TTC549 (cell line): Measurements from ENCODE around the gene DUSP10.

Source experiments
- FAIRE-seq: peaks from 2 replicates; lab custom pipeline; 2012; peaks lifted over from hg19 to GRCh38; lab: Jason Lieb, UNC

DUSP10 gene

DNA sequence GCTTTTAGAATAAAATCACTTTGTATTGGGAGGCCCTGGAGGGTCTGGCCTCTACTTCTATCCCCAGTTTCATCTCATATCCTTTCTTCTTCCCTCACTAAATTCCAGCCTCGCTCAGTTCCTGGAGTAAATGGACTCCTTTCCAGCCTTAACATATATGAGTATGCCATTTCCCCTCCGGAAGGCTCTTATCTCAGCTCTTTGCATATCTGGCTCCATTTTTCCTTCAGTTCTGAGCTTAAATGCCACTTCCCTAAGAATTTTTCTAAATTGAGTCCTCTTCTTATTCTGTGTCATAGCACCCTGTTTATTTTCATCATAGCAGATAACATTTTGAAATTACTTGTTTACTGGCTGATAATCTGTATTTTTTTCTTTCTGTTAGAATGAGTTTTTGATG, 20.2 kb upstream of the DUSP10 start:
- no peak for FAIRE-seq

GRCh38 chr1:221761354-221762002, 19.6 kb upstream of the DUSP10 start:
- no peak for FAIRE-seq

DNA sequence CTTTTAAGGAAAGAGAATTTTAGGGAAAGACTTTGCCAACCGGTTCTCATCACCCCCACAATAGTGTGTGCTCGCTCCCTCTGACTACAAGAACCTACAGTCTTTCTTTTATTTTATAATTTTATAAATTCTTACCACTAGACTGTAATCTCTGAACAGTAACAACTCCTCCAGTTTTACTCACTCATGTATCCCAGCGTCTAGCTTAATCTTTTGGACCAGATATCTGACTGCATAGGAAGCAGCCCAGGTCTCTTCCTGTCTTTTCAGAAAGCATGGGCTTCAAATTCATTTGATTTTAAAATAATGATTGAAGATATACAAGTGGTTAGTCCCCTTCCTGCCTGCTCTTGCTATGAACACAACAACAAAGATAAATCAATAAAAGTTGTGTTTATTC, 19.0 kb upstream of the DUSP10 start:
- no peak for FAIRE-seq

- FAIRE-seq: no peak
Measured at GRCh38 chr1:221759436-221759835, 17.5 kb upstream of the DUSP10 start.

DNA sequence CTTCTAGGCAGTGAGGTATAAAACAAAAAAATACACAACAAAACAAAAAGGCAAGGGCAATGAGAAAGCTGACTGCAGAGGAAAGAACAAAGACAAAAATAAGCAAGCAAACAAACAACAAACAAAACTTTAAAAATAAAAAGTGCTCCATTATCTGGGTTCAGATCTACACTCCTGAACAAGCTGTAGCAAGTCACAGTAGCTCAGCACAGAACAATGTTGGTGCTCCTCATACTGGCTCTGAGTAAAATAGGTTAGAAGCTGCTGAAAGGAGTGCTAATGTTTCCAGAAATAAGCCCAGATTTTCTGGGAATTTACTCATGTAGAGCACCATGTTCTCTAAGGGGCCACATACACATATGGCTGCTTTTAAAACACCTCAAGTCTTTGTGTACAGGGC, 16.6 kb upstream of the DUSP10 start:
- no peak for FAIRE-seq

DNA sequence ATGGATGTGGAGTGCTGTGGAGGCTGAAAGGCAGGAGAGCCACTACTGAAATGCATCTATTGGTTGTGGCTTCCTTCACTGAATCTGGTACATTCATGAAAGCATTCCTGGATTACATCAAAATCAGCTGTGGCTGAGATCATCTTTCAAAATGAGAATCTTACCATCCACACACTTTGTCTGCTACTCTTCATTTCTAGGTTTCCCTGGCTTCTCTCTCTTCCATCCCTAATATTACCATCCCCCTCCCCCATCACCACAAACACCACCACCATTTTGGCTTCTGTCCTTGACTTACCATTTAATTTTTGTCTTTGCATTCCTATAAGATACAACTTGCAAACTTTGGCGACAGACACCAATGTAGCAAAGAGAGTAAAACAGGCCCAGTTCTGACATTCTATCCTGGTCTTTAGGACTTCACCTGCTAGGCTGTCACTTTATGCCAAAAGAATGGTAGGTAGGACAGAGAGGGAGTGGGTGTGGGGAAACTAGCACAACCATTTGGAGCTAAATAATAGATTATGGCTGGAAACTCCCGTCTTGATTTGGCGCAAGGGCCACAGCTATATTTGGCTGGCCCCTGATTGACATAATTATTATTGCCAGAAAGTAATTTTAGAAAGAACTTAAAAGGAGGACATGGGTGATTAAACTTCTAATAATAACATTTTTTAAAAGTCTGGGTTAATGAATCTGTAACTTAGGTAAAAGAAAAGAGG, 15.1 kb upstream of the DUSP10 start:
- FAIRE-seq: no peak

- FAIRE-seq: no peak
Measured at GRCh38 chr1:221753828-221754188, 11.9 kb upstream of the DUSP10 start.

DNA sequence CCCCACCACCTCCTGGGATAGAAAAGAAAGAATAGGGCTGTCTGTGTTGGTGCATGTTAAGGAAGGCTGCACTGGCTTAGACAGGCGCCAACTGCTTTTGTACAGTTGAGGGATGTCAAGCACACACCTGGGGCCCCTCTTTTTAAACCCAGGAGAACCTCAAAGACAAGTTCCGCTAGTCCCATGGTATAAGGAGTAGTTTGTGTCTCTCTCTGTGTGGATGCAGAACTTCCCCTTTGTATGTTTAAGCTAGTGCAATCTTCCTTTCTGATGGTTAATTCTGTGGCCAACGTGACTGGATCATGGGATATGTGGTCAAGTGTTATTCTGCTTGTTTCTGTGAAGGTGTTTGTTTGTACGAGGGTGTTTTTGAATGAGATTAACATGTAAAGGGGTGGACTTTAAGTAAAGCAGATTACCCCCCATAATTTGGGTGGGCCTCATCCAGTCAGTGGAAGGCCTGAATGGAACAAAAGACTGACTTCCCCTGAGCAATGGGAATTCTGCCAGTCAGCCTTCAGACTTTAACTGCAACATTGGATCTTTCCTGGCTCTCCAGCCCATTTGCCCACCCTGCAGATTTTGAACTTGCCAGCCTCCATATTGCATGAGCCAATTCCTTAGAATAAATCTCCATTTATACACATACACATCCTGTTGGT, 9.5 kb upstream of the DUSP10 start:
- FAIRE-seq: no peak

DNA sequence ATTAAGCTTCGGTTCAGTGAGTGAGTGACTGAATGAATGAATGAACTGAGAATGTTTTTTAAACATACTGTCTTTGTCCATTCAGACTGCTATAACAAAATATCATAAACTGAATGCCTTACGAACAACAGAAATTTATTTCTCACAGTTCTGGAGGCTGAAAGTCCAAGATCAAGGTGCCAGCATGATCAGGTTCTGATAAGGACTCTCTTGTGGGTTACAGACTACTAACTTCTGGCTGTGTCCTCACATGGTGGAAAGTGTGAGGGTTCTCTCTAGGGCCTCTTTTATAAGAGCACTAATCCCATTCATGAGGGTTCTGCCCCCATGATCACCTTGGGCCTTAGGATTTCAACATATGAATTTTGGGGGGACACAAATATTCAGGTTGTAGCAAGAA, 7.1 kb upstream of the DUSP10 start:
- FAIRE-seq: no peak

DNA sequence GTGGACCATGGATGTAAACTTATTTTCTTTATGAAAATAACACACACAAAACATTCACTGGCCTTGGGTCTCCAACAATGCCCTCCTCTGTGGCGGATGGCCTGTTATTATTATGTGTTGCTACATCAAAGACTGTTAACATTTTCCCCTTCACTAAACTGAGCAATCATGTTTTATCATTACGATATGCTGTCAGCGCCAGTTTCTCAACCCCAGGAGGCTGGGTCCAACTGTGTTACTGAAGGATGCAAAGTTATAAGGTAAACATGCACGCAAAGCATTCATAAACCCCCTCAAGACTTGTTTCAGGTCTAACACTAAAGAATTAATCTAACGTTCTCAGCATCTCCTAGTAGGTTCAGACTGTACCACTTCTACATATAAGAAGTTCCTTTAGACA, 6.0 kb upstream of the DUSP10 start:
- no peak for FAIRE-seq

DNA sequence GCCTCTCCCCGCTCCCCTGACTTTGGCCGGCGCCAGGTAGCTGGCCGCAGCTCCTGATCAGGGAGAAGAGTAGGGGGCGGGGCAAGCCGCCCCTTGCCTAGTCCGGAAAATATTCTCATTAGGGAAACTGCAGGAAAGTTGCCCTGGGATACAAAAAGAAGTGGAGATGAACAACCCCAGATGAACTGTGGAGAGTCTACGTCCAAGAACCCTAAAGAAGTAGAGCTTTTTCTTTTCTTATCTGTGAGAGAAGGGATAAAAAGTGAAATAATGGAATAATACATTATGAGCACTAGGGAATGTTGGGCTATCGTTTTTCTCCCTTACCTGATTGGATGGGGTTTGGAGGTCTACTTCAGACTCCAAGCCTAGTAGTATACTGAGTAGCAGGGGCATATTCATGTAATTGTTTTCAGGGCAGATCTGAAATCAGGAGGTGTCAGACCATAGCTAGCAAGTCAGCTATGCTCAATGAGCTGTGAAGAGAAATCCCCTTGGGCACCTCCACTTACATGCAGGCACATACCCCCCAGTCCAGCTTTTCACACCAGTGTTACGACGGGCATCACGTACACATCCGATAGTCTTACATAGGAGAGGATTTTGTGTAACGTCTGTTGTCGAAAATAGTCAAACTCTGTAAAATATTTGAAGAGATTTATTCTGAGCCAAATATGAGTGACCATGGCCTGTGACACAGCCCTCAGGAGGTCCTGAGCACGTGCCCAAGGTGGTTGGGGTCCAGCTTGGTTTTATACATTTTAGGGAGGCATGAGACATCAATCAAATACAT, 1.7 kb upstream of the DUSP10 start:
- no peak for FAIRE-seq

DNA sequence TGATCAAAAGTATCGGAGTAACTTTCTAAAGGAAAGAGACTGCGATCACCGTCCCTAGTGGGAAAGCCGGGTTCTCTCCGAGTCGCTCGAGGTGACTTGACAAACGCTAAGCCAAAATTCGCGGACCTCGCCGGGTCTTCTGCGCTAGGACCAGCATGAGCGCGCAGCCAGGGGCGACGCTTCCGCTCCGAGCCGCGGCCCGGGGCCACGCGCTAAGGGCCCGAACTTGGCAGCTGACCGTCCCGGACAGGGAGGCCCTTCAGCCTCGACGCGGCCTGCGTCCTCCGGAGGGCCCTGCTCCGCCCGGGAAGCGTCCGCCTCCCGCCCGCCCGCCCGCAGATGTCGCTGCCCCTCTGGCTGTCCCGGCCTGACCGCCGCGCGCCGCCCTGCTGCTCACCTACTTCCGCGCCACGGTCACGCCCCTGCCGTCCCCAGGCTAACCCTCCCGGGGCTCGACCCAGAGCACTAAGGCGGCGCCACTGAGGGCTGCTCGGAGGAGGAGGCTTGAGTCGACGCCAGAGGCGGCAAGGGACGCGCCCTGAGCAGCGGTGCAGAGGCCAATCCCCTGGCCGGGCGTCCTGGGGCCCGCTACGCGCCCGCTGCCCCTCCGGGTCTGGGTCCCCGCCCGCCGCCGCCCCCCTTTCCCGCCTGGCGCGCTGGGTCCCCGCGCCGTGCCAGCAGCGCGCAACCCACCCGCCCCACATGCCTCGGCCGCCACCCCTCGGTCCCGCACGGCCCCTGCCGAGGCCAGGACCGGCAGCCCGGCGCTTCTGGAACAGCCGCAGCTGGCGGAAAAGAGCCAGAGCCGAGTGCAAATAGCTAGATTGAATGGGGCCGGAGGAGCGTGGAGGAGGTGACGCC, 896 bp upstream of the DUSP10 start:
- FAIRE-seq: no peak

DNA sequence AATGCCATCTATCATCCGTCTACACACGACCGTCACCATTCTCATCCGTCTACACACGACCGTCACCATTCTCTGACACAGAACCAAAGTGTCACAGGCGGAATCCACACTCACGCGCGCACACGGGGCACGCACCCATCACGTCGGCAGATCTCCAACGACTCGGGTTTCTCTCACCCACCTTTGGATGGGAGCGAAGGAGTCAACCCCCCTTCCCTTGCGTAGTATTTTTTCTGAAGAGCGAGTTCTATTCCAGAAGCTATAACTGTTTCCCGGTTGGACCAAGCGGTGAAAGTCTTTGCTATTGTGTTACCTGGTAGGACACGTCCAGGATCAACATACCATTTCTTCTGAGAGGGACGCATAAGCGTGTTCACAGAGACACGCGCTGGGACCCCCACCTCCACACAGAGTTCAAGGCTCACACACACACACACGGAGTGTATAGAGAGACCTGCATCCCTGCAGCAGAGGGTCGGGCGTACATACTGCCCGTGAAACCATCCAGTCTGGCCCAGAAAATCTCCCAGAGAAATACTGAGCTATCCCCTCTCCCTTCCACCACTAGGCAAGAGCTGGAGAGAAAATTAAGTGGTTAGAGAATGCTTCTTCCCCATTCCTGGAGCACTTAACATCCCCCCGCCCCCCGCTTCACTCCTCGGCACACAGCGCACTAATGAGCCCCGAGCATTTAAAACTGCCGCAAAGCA, 741 bp downstream of the DUSP10 start:
- no peak for FAIRE-seq

GRCh38 chr1:221740369-221740992, 1.4 kb downstream of the DUSP10 start:
- no peak for FAIRE-seq

DNA sequence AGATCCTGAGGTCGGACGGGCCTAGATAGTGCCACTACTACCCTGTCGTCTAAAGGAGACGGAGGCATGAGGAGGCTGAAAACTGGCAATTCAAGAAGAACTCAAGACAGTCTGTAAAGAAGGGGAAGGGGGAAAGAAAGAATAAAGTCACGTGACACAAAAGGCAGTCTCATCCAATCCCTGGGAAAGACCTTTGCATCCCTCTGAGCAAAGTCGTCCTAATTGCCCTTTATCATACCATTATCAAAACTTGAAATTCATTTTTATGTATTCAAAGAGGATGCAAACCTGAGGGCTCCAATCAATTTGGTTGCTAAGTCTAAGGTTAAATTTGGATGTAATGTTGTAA, 2.2 kb downstream of the DUSP10 start:
- FAIRE-seq: no peak

DNA sequence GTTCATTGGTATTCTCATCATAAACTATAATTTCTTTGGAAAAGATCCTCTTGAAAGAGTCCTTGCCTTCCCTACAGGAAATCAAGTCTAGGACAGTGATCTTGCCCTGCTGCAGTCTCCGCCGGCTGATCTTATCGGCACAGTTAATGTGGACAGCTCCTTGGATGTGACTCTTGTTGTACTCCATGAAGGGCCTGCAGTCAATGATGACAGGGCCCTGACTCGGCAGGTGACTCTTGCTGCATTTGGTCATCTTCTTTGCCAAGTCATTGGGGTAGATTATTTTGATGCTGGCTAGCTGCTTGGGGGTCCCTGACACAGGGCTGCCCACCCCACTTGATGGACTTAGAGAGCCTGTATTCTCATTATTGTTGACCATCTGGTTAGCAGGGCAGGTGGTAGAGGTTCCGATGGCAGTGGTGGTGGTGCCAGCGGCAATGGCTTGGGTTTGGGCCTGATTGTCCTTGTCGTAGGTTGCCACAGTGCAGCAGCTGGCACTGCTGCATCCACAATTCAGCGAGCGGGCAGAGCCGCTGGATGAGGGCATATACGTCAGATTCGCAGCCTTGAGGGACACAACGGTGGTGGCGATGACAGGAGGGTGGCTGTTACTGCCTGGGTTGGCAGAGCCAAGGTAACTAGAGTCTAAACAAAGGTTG, 2.7 kb downstream of the DUSP10 start:
- no peak for FAIRE-seq

GRCh38 chr1:221736714-221737113, 5.2 kb downstream of the DUSP10 start:
- no peak for FAIRE-seq

- FAIRE-seq: no peak
Measured at GRCh38 chr1:221735999-221736398, 5.9 kb downstream of the DUSP10 start.

- no peak for FAIRE-seq
Measured at GRCh38 chr1:221734187-221734586, 7.7 kb downstream of the DUSP10 start.

DNA sequence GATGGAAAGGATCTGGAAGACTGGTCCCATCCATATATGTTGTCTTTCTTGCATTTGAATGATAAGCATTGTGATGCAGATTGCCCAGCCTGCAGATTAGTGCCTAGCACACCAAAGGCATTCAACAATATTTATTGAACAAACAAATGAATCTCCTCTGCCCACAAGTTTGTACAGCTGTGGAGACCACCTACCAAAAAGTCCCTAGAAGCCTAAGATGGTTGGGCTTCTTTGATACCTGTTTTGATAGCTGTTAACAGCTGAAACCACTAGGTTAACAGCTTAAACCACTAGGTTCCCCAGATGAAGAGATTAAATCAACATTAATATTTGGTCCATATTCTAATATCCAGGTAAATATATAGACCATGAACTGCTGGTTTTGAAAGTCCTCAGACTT, 9.8 kb downstream of the DUSP10 start:
- no peak for FAIRE-seq
